ENCODE measurements around the gene BZW2. TPM values are rescaled to one million over a fixed set of nuclear protein-coding genes. Genes with fewer than 3 reads are reported as not detected.

Gene BZW2
- total RNA-seq, 1 donor from 2014 or later, result 90.2 TPM

DNA sequence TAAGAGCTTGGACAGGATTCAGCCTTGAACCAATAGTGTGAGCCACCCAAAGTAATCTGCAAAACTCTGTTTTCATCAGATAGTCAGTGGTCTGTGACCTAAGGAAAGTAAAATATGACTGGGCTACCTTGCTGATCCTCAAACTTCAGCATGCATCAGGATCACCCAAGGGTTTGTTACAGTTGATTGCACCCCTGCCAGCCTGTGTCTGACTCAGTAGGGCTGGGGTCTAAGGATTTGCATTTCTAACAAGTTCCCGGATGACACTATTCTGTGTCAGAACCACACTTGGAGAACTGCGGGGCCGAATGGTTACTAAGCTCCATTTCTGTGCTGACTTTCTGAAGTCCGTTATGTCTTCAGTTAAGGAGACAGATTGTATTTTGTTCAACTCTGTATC, 66.9 kb downstream of the BZW2 start:
- intact Hi-C loops (cut with micrococcal nuclease), result no loop called here
- Mint-ChIP-seq H3K27me3 (ENCODE audit: low read depth) (no peaks in the 10 kb centered on the region), H3K4me1 (ENCODE audit: low read depth) (peaks cover 16% of the 10 kb centered on the region), H3K4me3 (ENCODE audit: low read depth) (no peak overlapping the region), H3K36me3 (ENCODE audit: low read depth) (peaks cover 24% of the 10 kb centered on the region), H3K27ac (peak overlapping the region; percentile 0), H3K9me3 (no peaks in the 10 kb centered on the region)
- DNase-seq (ENCODE audit: low spot score), result no peak

DNA sequence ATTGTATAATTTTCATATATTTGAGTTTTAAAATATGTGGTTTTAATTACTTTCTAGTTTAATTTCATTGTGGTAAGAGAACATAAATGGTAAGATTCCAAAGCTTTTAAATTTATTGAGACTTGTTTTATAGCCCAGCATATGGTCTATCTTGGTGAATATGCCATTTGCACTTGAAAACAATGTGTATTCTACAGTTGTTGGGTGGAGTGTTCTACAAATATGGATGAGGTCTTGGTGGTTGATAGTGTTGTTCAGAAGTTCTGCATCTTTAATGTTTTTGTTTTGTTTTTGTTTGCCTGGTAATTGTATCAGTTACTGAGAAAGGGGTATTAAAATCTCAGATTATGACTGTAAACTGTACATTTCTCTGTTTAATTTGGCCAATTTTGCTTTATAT, 69.9 kb downstream of the BZW2 start:
- Mint-ChIP-seq H3K9me3 (no peaks in the 10 kb centered on the region), H3K4me1 (ENCODE audit: low read depth) (peaks cover 20% of the 10 kb centered on the region), H3K36me3 (ENCODE audit: low read depth) (peaks cover 12% of the 10 kb centered on the region), H3K27ac (no peak overlapping the region), H3K27me3 (ENCODE audit: low read depth) (no peaks in the 10 kb centered on the region), H3K4me3 (ENCODE audit: low read depth) (no peak overlapping the region)
- no peak for DNase-seq (ENCODE audit: low spot score)
- intact Hi-C loops (cut with micrococcal nuclease), result loop anchor here (5.0 kb wide), 1 partner anchor 36 kb away; the partner anchor contains the start of gene TSPAN13

DNA sequence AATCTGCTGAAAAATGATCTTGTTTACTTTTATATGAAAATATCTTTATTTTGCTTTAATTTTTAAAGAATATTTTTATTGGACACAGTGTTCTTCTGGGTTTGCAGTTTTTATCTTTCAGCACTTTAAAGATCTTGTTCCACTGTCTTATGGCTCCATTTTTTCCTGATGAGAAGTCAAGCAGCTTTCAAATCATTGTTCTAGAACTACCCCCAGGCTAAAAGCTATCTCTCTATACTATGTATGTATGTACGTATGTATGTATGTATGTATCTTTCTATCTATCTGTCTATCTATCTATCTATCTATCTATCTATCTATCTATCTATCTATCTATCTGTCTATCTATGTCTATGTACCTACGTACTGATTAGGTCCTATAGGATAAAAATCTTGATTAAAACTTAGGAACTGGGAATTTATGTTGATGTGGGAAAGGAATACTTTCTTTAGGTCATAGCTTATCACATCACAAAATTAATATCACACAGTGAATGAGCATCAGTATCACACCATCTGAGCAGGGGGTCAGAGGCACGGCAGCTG, 72.2 kb downstream of the BZW2 start:
- H3K4me1 Mint-ChIP-seq (ENCODE audit: low read depth), result peaks cover 10% of the 10 kb centered on the region
- H3K9me3 Mint-ChIP-seq, result no peaks in the 10 kb centered on the region
- peaks cover 2% of the 10 kb centered on the region for H3K36me3 Mint-ChIP-seq (ENCODE audit: low read depth)
- DNase-seq (ENCODE audit: low spot score), result no peak
- H3K27me3 Mint-ChIP-seq (ENCODE audit: low read depth), result no peaks in the 10 kb centered on the region
- H3K27ac Mint-ChIP-seq, result no peak overlapping the region
- no peak overlapping the region for H3K4me3 Mint-ChIP-seq (ENCODE audit: low read depth)
- intact Hi-C loops (cut with micrococcal nuclease), result loop anchor here (5.0 kb wide), 1 partner anchor 34 kb away; the partner anchor contains the start of gene TSPAN13

DNA sequence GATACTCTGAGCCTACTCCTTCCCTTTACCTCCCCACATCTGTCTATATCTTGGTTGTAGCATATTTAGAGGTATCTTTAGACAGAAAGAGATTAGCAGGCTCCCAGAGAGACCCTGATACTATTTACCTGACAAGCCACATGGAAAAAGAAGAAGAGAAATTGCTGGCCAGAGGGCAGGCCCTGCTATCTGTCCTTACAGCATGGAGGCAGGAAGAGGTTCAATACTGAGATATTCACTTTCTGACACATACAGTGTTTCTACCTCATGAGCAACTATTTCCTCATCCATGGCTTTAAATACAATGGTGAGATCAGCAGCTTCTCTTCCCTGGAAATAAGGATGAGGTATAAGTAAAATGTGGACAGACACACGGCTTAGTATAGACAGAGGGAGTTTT, 73.7 kb downstream of the BZW2 start:
- H3K4me3 Mint-ChIP-seq (ENCODE audit: low read depth), result no peak overlapping the region
- intact Hi-C loops (cut with micrococcal nuclease), result loop anchor here (5.0 kb wide), 1 partner anchor 33 kb away; the partner anchor contains the start of gene TSPAN13
- no peaks in the 10 kb centered on the region for H3K9me3 Mint-ChIP-seq
- H3K27me3 Mint-ChIP-seq (ENCODE audit: low read depth), result no peaks in the 10 kb centered on the region
- no peak for DNase-seq (ENCODE audit: low spot score)
- peaks cover 10% of the 10 kb centered on the region for H3K4me1 Mint-ChIP-seq (ENCODE audit: low read depth)
- peaks cover 2% of the 10 kb centered on the region for H3K36me3 Mint-ChIP-seq (ENCODE audit: low read depth)
- H3K27ac Mint-ChIP-seq, result no peak overlapping the region

DNA sequence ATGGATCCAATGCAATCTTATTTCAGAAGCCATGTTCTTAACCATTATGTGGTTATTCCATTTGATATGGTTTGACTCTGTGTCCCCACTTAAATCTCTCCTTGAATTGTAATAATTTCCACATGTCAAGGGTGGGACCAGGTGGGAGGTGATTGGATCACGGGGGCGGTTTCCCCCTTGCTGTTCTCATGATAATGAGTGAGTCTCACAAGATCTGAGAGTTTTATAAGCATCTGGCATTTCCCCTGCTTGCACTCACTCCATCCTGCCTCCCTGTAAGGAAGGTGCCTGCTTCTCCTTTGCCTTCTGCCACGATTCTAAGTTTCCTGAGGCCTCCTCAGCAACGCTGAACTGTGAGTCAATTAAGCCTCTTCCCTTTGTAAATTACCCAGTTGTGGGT, 75.6 kb downstream of the BZW2 start:
- H3K27ac Mint-ChIP-seq, result no peak overlapping the region
- peaks cover 10% of the 10 kb centered on the region for H3K4me1 Mint-ChIP-seq (ENCODE audit: low read depth)
- no peak overlapping the region for H3K4me3 Mint-ChIP-seq (ENCODE audit: low read depth)
- intact Hi-C loops (cut with micrococcal nuclease), result no loop called here
- peaks cover 2% of the 10 kb centered on the region for H3K36me3 Mint-ChIP-seq (ENCODE audit: low read depth)
- H3K9me3 Mint-ChIP-seq, result no peaks in the 10 kb centered on the region
- no peak for DNase-seq (ENCODE audit: low spot score)
- H3K27me3 Mint-ChIP-seq (ENCODE audit: low read depth), result no peaks in the 10 kb centered on the region

DNA sequence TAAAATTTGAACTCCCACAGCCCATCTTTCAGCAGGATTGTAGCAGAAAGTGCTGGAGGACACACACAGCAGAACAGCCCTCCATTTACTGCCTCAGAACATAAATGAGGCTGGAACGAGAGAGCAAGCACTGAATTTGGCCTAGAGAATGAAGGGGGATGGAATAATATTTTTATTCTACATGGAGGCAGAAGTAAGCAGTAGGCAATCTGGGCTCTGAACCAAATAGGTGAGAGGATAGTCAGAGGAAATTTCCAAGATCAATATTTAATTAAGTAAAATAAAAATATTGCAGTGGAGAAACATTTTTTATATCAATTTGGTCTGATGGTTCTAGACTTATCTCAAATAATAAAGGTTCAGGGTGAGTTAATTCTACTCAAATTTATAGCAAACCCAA, 78.4 kb downstream of the BZW2 start:
- Mint-ChIP-seq H3K4me1 (ENCODE audit: low read depth) (peaks cover 10% of the 10 kb centered on the region), H3K9me3 (no peaks in the 10 kb centered on the region), H3K27me3 (ENCODE audit: low read depth) (no peaks in the 10 kb centered on the region), H3K36me3 (ENCODE audit: low read depth) (peaks cover 2% of the 10 kb centered on the region), H3K4me3 (ENCODE audit: low read depth) (no peak overlapping the region), H3K27ac (no peak overlapping the region)
- DNase-seq (ENCODE audit: low spot score), result no peak
- intact Hi-C loops (cut with micrococcal nuclease), result no loop called here

GRCh38 chr7:16726189-16726588, 80.2 kb downstream of the BZW2 start:
- intact Hi-C loops (cut with micrococcal nuclease), result no loop called here
- no peak overlapping the region for H3K4me3 Mint-ChIP-seq (ENCODE audit: low read depth)
- no peaks in the 10 kb centered on the region for H3K9me3 Mint-ChIP-seq
- no peak for DNase-seq (ENCODE audit: low spot score)
- H3K36me3 Mint-ChIP-seq (ENCODE audit: low read depth), result no peaks in the 10 kb centered on the region
- no peaks in the 10 kb centered on the region for H3K27me3 Mint-ChIP-seq (ENCODE audit: low read depth)
- H3K27ac Mint-ChIP-seq, result no peak overlapping the region
- peaks cover 5% of the 10 kb centered on the region for H3K4me1 Mint-ChIP-seq (ENCODE audit: low read depth)

GRCh38 chr7:16727736-16728135, 81.8 kb downstream of the BZW2 start:
- H3K27ac Mint-ChIP-seq, result no peak overlapping the region
- intact Hi-C loops (cut with micrococcal nuclease), result no loop called here
- H3K4me3 Mint-ChIP-seq (ENCODE audit: low read depth), result no peak overlapping the region
- no peak for DNase-seq (ENCODE audit: low spot score)
- H3K4me1 Mint-ChIP-seq (ENCODE audit: low read depth), result no peaks in the 10 kb centered on the region
- no peaks in the 10 kb centered on the region for H3K27me3 Mint-ChIP-seq (ENCODE audit: low read depth)
- H3K9me3 Mint-ChIP-seq, result no peaks in the 10 kb centered on the region
- no peaks in the 10 kb centered on the region for H3K36me3 Mint-ChIP-seq (ENCODE audit: low read depth)

DNA sequence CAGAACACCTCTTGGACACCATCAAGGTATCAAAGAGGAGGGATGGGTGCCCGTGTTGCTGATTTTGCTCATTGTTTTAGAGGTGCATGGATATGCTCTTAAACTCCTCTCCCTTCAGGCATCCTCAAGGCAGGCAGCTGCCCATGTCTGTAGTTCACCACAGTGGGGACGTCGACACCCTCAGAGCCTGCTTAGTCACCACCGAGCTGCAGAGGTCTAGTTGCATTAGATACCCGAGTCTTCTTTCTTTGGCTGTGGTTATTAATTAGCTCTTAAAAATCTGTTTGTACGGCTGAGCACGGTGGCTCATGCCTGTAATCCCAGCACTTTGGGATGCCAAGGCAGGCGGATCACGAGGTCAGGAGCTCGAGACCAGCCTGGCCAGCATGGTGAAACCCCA, 82.8 kb downstream of the BZW2 start:
- no peak for DNase-seq (ENCODE audit: low spot score)
- H3K4me1 Mint-ChIP-seq (ENCODE audit: low read depth), result no peaks in the 10 kb centered on the region
- no peak overlapping the region for H3K27ac Mint-ChIP-seq
- no peak overlapping the region for H3K4me3 Mint-ChIP-seq (ENCODE audit: low read depth)
- no peaks in the 10 kb centered on the region for H3K36me3 Mint-ChIP-seq (ENCODE audit: low read depth)
- no peaks in the 10 kb centered on the region for H3K27me3 Mint-ChIP-seq (ENCODE audit: low read depth)
- H3K9me3 Mint-ChIP-seq, result no peaks in the 10 kb centered on the region
- intact Hi-C loops (cut with micrococcal nuclease), result no loop called here

DNA sequence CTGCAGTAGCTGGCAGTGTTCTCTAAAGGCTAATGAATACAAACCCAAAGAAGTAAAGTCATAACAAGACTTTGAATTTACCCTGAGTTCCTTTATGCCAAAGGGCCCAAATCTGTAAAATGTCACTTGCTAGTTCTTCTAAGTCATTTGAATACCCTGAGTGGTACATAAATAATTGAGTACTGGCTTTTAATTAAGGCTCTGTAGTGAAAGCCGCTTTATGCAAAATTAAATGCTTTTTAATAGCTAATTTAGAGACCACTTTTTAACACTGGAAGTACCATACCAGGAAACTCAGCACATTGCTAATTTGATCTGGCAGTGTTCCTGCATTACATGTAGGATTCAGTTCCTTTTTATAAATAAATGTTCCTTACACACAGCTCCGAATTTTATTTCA, 83.6 kb downstream of the BZW2 start:
- H3K36me3 Mint-ChIP-seq (ENCODE audit: low read depth), result no peaks in the 10 kb centered on the region
- H3K27me3 Mint-ChIP-seq (ENCODE audit: low read depth), result no peaks in the 10 kb centered on the region
- H3K9me3 Mint-ChIP-seq, result no peaks in the 10 kb centered on the region
- peaks cover 4% of the 10 kb centered on the region for H3K4me1 Mint-ChIP-seq (ENCODE audit: low read depth)
- intact Hi-C loops (cut with micrococcal nuclease), result no loop called here
- H3K4me3 Mint-ChIP-seq (ENCODE audit: low read depth), result no peak overlapping the region
- H3K27ac Mint-ChIP-seq, result no peak overlapping the region
- no peak for DNase-seq (ENCODE audit: low spot score)

- no peaks in the 10 kb centered on the region for H3K9me3 Mint-ChIP-seq
- H3K4me3 Mint-ChIP-seq (ENCODE audit: low read depth), result no peak overlapping the region
- no peak overlapping the region for H3K27ac Mint-ChIP-seq
- H3K36me3 Mint-ChIP-seq (ENCODE audit: low read depth), result no peaks in the 10 kb centered on the region
- intact Hi-C loops (cut with micrococcal nuclease), result no loop called here
- H3K27me3 Mint-ChIP-seq (ENCODE audit: low read depth), result no peaks in the 10 kb centered on the region
- DNase-seq (ENCODE audit: low spot score), result no peak
- peaks cover 8% of the 10 kb centered on the region for H3K4me1 Mint-ChIP-seq (ENCODE audit: low read depth)
Measured at GRCh38 chr7:16730937-16731336, 85.0 kb downstream of the BZW2 start.

GRCh38 chr7:16732828-16733227, 86.8 kb downstream of the BZW2 start:
- DNase-seq (ENCODE audit: low spot score), result no peak
- intact Hi-C loops (cut with micrococcal nuclease), result no loop called here
- Mint-ChIP-seq H3K27ac (no peak overlapping the region), H3K36me3 (ENCODE audit: low read depth) (no peaks in the 10 kb centered on the region), H3K4me1 (ENCODE audit: low read depth) (peaks cover 8% of the 10 kb centered on the region), H3K9me3 (no peaks in the 10 kb centered on the region), H3K27me3 (ENCODE audit: low read depth) (no peaks in the 10 kb centered on the region), H3K4me3 (ENCODE audit: low read depth) (no peak overlapping the region)

GRCh38 chr7:16734148-16734726, 88.3 kb downstream of the BZW2 start:
- Mint-ChIP-seq H3K27ac (no peak overlapping the region), H3K36me3 (ENCODE audit: low read depth) (no peaks in the 10 kb centered on the region), H3K27me3 (ENCODE audit: low read depth) (no peaks in the 10 kb centered on the region), H3K4me3 (ENCODE audit: low read depth) (no peak overlapping the region), H3K4me1 (ENCODE audit: low read depth) (peaks cover 8% of the 10 kb centered on the region), H3K9me3 (no peaks in the 10 kb centered on the region)
- DNase-seq (ENCODE audit: low spot score), result no peak
- intact Hi-C loops (cut with micrococcal nuclease), result no loop called here

DNA sequence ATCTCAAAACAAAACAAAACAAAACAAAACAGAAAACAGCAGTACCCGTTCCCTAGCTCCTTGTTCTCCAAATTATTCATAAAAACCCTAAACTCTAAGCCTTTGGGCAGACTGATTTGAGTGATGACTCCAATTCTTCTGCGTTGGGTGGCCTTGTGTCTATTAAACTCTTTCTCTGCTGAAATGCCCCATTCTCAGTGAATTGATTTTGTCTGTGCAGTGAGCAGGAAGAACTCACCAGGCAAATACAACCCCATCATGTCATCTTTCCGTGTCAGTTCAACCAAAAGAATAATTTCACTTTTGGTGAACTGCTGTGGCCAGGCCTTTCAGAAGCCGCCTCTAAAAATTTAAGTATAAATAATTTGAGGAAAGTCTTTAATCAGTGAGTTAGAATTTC, 89.0 kb downstream of the BZW2 start:
- no peaks in the 10 kb centered on the region for H3K9me3 Mint-ChIP-seq
- DNase-seq (ENCODE audit: low spot score), result no peak
- no peak overlapping the region for H3K27ac Mint-ChIP-seq
- no peak overlapping the region for H3K4me3 Mint-ChIP-seq (ENCODE audit: low read depth)
- peaks cover 8% of the 10 kb centered on the region for H3K4me1 Mint-ChIP-seq (ENCODE audit: low read depth)
- no peaks in the 10 kb centered on the region for H3K27me3 Mint-ChIP-seq (ENCODE audit: low read depth)
- intact Hi-C loops (cut with micrococcal nuclease), result no loop called here
- no peaks in the 10 kb centered on the region for H3K36me3 Mint-ChIP-seq (ENCODE audit: low read depth)

All from activated T-helper 2 cell treated with anti-CD3 and anti-CD28 coated beads, Interferon-gamma antibody, Interleukin-2, Interleukin-4, amounts not matched to agents 10 μg/mL and 5 μg/mL and 100 μg/mL, durations not matched to agents 14 hours and 24 hours and 36 hours (primary cell).